Thoracic aorta endothelial cell (primary cell): ENCODE data around the gene PEX14. TPM values are rescaled to one million over a fixed set of nuclear protein-coding genes. Genes with fewer than 3 reads are reported as not detected.

Experiments
- small RNA-seq: library from RNA; depleted of rRNA; stranded (forward); fragments of <200 nt; gene quantifications from one replicate; pipeline ENCODE3, GENCODE V24; 2012
- total RNA-seq: library from RNA; depleted of rRNA; stranded (reverse); fragments of >200 nt; gene quantifications from 2 replicates; pipeline ENCODE4 v1.2.3, GENCODE V29; 2012

The PEX14 gene
- 16.0 and 20.2 TPM in 2 replicates for total RNA-seq

GRCh38 chr1:10474613-10475507 is at the start of gene PEX14:
PEX14 (plus strand) TSS chr1:10474950; CDS start chr1:10474967, 17 bp downstream.

GRCh38 chr1:10430216-10431069 is 44.3 kb upstream of the PEX14 start, which contains the start of gene CENPS:
CENPS (plus strand) TSS chr1:10430433; CDS start chr1:10430518, 85 bp downstream.

GRCh38 chr1:10449751-10450150 is 25.0 kb upstream of the PEX14 start, which contains the start of gene CORT:
CORT (plus strand) TSS chr1:10450031; CDS start chr1:10450224, 193 bp downstream.

GRCh38 chr1:10472220-10473144 is 2.3 kb upstream of the PEX14 start, which contains the start of gene DFFA:
DFFA (minus strand) TSS chr1:10472529; CDS start chr1:10472458, 71 bp downstream.

Small RNA genes lying within 50 kb of the gene (small RNA-seq; reads per million reads assigned to genes)
- not detected for gene RN7SL614P

Other genes with a start within 250 kb of the PEX14 start
- gene PGD, start 75.9 kb upstream of the PEX14 start, total RNA-seq, result 198 and 217 TPM in 2 replicates
- gene CENPS, start 44.5 kb upstream of the PEX14 start, total RNA-seq, result 16.6 and 17.6 TPM in 2 replicates
- 0.50 and 0.53 TPM in 2 replicates for gene CORT, start 24.9 kb upstream of the PEX14 start, total RNA-seq
- gene DFFA, start 2.4 kb upstream of the PEX14 start, total RNA-seq, result 54.3 and 62.4 TPM in 2 replicates